ENCODE data around the gene ASPN. TPM values are rescaled to one million over a fixed set of nuclear protein-coding genes. Genes with fewer than 3 reads are reported as not detected.

Gene ASPN
- total and polyA plus RNA-seq, 8 donors, result 2.1 to 27.5 (median 5.2) TPM

GRCh38 chr9:92467041-92467440 lies 15.3 kb downstream of the ASPN start:
- ATAC-seq (no peak), DNase-seq (no peak)
- Histone ChIP-seq H3K36me3 (no peaks in the 10 kb centered on the region), H3K27ac (no peak overlapping the region), H3K4me3 (no peak overlapping the region), H3K9me3 (no peaks in the 10 kb centered on the region), H3K27me3 (no peaks in the 10 kb centered on the region), H3K4me1 (no peaks in the 10 kb centered on the region)
- no peak for TF ChIP-seq CTCF (IDR thresholded peaks at IDR 0.05)
- intact Hi-C loops (cut with DNase I), result no loop called here

- H3K4me1 ChIP-seq, result no peaks in the 10 kb centered on the region
- no peaks in the 10 kb centered on the region for H3K36me3 ChIP-seq
- H3K9me3 ChIP-seq, result no peaks in the 10 kb centered on the region
- no peak overlapping the region for H3K4me3 ChIP-seq
- ATAC-seq (peak; percentile 41), DNase-seq (no peak)
- no peak overlapping the region for H3K27ac ChIP-seq
- TF ChIP-seq CTCF (IDR thresholded peaks at IDR 0.05), result no peak
- intact Hi-C loops (cut with DNase I), result no loop called here
- no peaks in the 10 kb centered on the region for H3K27me3 ChIP-seq
Observed at GRCh38 chr9:92463984-92464383, 18.3 kb downstream of the ASPN start.

- H3K4me3 ChIP-seq, result no peak overlapping the region
Observed at GRCh38 chr9:92463387-92463786, 18.9 kb downstream of the ASPN start.

GRCh38 chr9:92457576-92457975 lies 24.7 kb downstream of the ASPN start:
- no peak for TF ChIP-seq CTCF (IDR thresholded peaks at IDR 0.05)
- Histone ChIP-seq H3K4me3 (no peak overlapping the region), H3K36me3 (no peaks in the 10 kb centered on the region), H3K9me3 (no peaks in the 10 kb centered on the region), H3K4me1 (no peaks in the 10 kb centered on the region), H3K27ac (no peak overlapping the region), H3K27me3 (no peaks in the 10 kb centered on the region)
- DNase-seq (no peak), ATAC-seq (no peak)
- intact Hi-C loops (cut with DNase I), result no loop called here

More at GRCh38 chr9:92463387-92463786, 18.9 kb downstream of the ASPN start:
- Histone ChIP-seq H3K27ac (no peak overlapping the region), H3K4me1 (no peaks in the 10 kb centered on the region), H3K36me3 (no peaks in the 10 kb centered on the region), H3K27me3 (no peaks in the 10 kb centered on the region), H3K9me3 (no peaks in the 10 kb centered on the region)
- DNase-seq, result no peak
- ATAC-seq, result no peak
- TF ChIP-seq CTCF (IDR thresholded peaks at IDR 0.05), result no peak
- intact Hi-C loops (cut with DNase I), result no loop called here

GRCh38 chr9:92455217-92455616 lies 27.1 kb downstream of the ASPN start:
- peaks cover 0 to 2% of the 10 kb centered on the region in 2 donors for H3K9me3 ChIP-seq
- DNase-seq (no peak), ATAC-seq (no peak)
- H3K36me3 ChIP-seq, result no peaks in the 10 kb centered on the region
- intact Hi-C loops (cut with DNase I), result no loop called here
- H3K4me1 ChIP-seq, result no peaks in the 10 kb centered on the region
- no peak overlapping the region for H3K4me3 ChIP-seq
- H3K27ac ChIP-seq, result no peak overlapping the region
- TF ChIP-seq CTCF (IDR thresholded peaks at IDR 0.05), result no peak
- H3K27me3 ChIP-seq, result no peaks in the 10 kb centered on the region
